ENCODE measurements around the gene LEMD2.

DNA sequence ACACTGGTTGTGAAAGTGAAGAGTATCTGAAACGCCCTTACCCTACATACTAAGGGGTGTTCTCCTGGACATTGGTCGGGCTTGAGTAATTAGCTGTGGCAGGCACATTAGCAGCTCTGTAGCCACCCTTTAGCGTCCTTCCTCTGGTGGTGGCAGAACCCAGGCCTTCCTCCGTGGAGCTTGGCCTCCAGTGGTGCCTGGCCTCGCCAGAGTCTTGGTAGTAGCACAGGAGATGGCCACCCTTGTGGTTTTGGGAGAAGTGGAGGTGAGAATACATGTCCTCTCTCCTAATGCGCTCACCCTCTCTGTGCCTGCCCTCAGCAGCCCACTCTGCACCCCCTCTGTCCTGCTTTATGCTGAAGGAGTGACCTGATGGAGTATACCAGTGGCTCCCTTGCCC lies 59.9 kb downstream of the LEMD2 start:
- no peak for TF ChIP-seq POLR2A (IDR thresholded peaks at IDR 0.05)
- TF ChIP-seq, protein P1, sequence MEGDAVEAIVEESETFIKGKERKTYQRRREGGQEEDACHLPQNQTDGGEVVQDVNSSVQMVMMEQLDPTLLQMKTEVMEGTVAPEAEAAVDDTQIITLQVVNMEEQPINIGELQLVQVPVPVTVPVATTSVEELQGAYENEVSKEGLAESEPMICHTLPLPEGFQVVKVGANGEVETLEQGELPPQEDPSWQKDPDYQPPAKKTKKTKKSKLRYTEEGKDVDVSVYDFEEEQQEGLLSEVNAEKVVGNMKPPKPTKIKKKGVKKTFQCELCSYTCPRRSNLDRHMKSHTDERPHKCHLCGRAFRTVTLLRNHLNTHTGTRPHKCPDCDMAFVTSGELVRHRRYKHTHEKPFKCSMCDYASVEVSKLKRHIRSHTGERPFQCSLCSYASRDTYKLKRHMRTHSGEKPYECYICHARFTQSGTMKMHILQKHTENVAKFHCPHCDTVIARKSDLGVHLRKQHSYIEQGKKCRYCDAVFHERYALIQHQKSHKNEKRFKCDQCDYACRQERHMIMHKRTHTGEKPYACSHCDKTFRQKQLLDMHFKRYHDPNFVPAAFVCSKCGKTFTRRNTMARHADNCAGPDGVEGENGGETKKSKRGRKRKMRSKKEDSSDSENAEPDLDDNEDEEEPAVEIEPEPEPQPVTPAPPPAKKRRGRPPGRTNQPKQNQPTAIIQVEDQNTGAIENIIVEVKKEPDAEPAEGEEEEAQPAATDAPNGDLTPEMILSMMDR (IDR thresholded peaks at IDR 0.05) = no peak

Measured in esophagus squamous epithelium (tissue), 4 donors.